Umbilical cord (tissue), 2 donors: ENCODE measurements around the gene RIN3. TPM values are rescaled to one million over a fixed set of nuclear protein-coding genes. Genes with fewer than 3 reads are reported as not detected.

Experiments used
- DNase-seq: peaks from one replicate; pipeline ENCODE4 v3.0.0-alpha.2; 2015; ENCODE audit warnings: low spot score
- total RNA-seq: library from RNA; depleted of rRNA; stranded (reverse); fragments of >200 nt; gene quantifications from one replicate; pipeline ENCODE4 v1.2.3, GENCODE V29; 2014; ENCODE audit warnings: low replicate concordance; ENCODE audit not compliant: insufficient read depth

RIN3 gene
- total RNA-seq, 1 donor from 2014 or later, result 15.2 TPM

- DNase-seq, result no peak
Measured at GRCh38 chr14:92556863-92557543, 43.4 kb downstream of the RIN3 start.

GRCh38 chr14:92557544-92557912 lies 43.9 kb downstream of the RIN3 start:
- no peak for DNase-seq

- DNase-seq, result no peak
Measured at GRCh38 chr14:92558319-92558718, 44.7 kb downstream of the RIN3 start.

- no peak for DNase-seq
Measured at GRCh38 chr14:92559486-92559885, 45.9 kb downstream of the RIN3 start.

DNA sequence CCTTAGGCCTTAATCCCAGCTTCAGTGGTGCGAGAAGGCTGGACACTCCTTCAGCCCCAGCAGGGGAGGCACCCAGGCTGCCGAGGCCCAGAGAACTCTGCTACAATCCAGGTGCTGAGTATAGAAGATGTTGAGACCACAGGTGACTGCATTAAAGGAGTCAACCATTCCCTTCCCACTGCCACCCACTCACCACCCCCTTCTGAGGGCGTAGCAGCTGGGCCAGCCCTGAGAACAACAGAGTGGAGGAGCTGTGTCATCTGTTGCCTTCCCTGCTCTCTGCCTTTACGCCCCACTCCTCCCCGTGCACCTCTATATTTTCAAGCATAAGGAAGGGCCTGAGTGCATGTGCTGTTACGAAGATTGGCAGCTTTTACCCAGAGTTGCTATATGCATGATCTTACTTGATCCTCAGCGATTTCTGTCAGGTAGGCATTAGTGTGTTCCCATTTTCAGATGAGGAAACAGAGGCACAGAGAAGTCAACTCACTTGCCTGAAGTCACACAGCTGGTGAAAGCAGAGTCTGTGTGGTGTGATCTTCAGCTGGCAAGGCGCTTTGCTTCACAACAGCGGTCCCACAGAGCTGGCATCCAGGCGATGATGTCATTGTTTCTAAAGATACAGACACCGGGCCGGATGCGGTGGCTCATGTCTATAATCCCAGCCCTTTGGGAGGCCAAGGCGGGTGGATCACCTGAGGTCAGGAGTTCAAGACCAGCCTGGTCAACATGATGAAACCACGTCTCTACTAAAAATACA lies 46.7 kb downstream of the RIN3 start:
- no peak for DNase-seq

- DNase-seq, result no peak
Measured at GRCh38 chr14:92561906-92562479, 48.4 kb downstream of the RIN3 start.

GRCh38 chr14:92563359-92563758 lies 49.8 kb downstream of the RIN3 start:
- peak; percentile 36 for DNase-seq

DNA sequence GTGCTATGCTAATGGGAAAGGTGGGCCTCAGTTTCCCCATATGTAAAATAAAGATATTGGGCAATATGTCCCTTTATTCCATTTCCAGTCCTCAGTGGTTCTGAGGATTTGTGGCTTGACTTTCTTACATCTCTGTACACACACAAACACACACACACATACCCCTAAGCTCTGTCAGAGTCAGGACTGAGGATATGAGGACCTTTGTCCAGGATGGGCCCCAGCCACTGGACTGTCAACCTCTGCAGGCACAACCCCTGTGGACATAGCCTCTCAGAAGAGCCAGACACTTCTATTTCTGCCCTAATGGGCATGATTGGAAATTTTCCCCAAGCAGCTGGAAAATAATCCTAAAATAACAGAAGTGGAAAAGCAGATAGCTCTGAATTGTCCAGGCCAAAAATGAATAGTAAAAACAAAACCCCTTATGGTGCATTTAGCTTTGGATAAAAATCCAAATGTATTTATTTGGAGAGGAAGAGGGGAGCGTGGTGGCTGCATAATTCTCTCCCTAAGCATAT lies 50.2 kb downstream of the RIN3 start:
- no peak for DNase-seq

GRCh38 chr14:92564344-92565039 lies 50.9 kb downstream of the RIN3 start:
- no peak for DNase-seq

DNA sequence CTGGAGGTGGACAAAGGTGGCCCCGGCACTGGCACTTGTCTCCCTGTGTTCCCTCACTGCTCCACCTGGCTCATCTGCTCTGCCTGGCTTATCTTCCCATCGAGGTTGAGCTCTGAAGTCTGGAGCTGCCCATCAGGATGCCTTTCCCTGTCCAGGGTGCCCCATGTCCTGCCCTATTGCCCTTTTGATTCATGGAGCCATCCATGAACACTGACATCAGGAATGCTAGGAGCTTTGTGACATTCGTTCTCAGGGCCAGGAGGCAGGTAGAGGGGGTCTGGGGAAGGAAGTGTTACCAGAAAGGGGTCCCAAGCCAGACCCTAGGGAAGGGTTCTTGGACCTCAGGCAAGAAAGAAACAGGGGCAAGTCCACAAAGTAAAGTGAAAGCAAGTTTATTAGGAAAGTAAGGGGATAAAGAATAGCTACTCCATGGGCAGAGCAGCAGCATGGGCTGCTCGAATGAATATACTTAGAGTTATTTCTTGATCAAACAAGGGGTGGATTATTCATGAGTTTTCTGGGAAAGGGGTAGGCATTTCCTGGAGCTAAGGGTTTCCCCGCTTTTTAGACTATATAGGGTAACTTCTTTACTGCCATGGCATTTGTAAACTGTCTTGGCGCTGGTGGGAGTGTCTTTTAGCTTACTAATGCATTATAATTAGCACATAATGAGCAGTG lies 51.6 kb downstream of the RIN3 start:
- DNase-seq, result no peak

GRCh38 chr14:92565718-92566115 lies 52.1 kb downstream of the RIN3 start:
- no peak for DNase-seq

DNA sequence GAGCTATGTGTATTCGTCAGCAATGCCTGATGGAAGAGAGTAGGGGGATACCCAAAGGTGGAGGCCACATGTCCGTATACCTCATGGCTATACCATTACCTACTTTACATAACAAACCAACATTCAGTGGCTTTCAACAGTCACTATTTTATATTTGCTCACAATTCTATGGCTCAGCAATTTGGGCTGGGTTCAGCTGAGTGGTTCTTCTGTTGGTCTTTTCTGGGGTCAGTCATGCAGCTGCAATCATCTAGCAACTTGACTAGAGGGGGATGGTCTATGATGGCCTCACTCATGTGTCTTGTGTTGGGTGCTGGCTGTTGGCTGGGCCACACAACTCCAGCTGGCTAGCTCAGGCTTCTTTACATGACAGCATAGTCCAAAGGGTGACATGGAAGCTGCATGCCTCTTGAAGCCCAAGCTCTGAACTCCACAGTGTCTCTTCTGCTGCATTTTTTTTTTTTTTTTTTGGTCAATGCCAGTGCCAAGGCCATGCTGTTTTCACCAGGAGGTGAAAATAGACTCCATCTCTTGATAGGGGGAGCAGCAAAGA lies 53.7 kb downstream of the RIN3 start:
- no peak for DNase-seq

DNA sequence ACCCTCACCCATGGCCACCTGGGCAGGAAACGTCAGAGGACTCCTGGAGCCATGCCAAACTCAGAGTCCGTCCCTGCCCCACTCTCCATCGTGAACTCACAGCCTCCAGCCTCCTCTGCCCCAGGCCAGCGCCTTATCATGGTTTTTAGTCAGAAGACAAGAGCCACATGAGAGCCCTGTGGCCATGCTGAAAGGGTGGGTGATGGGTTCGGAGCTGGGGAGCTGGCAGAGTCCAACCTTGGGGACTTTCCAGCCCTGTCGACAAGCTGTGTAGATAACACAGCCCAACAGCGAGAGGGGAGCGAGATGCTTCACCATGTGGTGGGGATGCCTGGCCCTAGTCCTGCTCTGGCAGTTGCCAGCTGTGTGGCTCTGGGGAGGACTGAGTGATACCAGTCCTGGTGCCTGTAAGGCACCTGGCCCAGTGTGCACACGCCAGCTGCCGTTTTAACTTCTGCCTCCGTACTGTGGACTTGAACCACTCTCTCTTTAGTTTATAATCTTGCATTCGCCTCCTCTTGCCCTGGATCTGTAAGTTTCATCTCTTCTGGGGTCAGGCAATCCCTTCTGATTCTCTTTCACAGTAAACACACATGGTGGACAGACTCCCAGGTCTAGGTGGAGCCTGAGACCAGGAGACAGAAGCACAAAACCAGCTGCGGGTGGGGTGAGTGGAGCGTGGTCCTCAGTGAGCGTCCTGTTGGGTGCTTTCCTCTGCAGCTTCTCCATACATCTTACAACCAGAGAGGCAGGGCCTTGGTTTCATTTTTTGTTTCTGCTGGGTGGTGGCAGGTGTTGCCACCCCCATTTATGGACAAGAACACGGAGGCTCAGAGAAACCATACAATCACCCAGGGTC lies 55.3 kb downstream of the RIN3 start:
- no peak for DNase-seq

DNA sequence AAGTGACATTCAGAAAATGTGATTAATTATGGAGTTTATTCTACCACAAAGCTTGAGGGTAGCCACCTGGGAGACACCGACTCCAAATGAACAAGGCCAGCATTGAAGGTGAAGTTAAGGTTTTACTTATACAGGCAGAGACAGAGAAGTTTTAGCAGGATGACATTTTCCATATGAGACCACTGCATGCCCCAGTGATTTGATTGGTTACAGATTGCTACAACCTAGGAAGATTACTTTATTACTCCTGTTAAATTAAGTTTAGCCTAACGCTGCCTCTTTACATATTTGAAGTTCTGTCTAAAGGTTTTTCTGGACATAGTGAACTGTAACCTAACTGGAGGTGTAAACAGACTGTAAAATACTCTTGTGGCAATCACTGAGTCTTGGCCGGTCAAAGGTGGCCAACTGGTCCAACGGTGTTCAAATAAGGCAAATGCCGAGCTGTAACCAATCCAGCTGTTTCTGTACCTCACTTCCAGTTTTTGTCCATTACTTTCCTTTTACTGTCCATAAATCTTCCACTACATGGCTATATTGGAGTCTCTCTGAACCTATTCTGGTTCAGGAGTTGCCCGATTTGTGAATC lies 57.2 kb downstream of the RIN3 start:
- no peak for DNase-seq

DNA sequence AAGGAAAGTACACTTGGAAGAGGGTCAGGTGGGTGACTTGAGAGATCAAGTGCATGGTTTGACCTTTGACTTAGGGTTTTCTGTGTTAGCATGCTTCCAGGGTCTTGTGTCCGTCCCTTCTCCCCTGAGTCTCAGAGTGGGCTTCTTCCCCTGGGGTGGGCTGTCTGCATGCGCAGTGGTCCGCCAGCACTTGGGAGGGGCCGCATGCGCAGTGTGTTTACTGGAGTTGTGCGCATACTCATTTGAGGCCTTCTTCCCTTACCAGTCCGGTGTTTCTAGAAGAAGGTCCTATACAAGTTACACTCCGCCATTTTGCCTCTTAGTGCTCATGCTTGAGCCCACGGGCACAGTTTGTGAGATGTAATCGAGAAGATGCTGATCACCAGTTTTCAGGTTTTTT lies 58.5 kb downstream of the RIN3 start:
- no peak for DNase-seq

DNA sequence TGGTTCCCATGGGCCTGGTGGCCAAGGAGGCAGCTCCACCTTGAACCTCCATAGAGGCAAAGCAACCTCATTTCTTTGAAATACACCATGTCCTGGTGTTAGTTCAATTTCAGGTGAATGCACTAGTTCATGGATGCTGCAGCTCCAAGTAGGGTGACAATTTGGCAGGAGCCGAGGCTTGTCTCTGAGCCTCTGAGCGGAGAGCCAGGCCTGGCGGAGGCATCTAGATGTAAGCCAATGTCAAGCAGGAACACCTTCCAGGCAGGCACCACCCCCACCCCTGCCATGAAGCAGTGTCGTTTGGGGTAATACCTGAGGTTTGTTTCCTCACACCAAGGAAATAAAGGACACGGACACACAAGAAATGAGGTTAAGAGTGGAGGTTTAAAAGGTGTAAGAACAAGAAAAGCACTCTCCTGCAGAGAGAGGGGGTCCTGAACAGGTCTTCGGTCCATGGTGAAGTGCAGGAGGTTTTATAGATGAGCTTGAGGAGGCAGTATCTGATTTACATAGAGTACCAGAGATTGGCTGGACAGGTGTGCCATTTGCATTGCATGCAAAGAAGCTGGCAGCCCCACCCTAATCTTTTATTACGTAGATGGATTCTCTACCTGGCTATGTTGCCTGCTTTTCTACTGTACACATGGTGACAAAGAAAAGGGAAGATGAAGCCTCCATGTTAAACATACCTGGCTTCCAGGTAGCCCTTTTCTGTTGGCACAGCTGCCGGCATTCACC lies 60.3 kb downstream of the RIN3 start:
- no peak for DNase-seq

GRCh38 chr14:92575061-92575747 lies 61.6 kb downstream of the RIN3 start:
- DNase-seq, result no peak

GRCh38 chr14:92575748-92576303 lies 62.2 kb downstream of the RIN3 start:
- DNase-seq, result no peak
